Endothelial cell of hepatic sinusoid (primary cell): Measurements from ENCODE around the gene KIF17.
"Not testable (repeated sequence)": the region's sequence is repeated elsewhere in the genome, so short reads cannot be mapped to it uniquely, and the experiment has no call there.

Experiments
- in situ Hi-C: cut with HindIII; loops from 2 replicates; pipeline ENCODE4 v1.10.0; 2017; ENCODE audit warnings: low sequenced_read_pairs

Gene KIF17

DNA sequence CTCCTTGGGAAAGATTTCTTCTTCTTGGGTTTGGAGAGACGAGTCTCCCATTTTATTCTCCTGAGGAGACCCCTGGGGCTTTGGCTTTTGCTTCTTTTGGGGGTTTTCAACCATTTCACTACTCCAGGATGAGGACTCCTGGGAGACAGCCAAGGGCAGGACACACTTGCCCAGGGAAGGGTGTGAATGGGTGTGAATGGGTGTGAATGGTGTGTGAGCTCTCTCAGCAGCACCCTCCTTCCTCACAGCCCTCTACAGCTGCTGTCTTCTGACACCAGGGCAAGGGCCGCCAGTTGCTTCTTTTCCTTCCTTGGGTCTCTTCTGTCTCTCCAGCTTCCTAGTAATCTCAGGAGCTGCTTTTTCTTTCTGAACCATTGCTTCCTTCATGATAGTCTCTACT lies 24.2 kb downstream of the KIF17 start:
- in situ Hi-C loops: no loop called here

DNA sequence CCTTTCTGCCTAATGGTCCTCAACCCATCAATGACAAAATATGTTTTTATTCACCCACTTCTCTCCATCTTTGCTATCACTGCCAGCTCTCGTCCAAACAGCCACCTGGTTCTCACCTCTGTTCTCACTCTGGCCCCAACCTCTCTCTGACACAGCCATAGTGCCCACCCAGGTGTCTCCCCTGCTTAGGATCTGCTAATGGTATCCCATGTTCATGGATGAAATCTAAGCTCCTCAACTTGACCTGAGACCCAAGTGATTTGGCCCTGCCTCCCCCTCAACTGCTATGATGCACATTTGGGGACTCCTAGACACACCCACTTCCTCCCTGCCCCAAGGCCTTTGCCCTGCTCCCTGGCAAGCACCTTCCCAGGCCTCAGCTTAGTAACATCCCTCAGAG lies 25.9 kb downstream of the KIF17 start:
- in situ Hi-C loops: no loop called here

DNA sequence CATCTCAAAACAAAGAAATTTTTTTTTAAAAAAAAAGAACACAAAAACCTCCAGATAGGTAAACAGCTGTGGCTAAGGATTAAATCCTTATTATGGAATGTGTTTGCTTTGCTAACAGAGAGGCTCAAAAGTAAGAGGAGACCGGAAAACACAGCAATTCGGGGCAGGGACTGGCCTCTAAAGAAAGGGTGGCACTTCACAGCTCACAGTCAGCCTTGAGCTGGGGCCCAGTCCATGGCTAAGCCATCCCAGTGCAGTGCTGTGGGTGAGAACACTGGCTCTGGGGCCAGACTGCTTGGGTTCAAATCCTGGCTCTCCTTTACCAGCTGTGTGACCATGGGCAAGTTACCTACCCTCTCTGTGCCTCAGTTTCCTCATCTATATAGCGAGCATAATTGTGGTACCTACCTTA lies 28.2 kb downstream of the KIF17 start:
- in situ Hi-C loops: no loop called here

DNA sequence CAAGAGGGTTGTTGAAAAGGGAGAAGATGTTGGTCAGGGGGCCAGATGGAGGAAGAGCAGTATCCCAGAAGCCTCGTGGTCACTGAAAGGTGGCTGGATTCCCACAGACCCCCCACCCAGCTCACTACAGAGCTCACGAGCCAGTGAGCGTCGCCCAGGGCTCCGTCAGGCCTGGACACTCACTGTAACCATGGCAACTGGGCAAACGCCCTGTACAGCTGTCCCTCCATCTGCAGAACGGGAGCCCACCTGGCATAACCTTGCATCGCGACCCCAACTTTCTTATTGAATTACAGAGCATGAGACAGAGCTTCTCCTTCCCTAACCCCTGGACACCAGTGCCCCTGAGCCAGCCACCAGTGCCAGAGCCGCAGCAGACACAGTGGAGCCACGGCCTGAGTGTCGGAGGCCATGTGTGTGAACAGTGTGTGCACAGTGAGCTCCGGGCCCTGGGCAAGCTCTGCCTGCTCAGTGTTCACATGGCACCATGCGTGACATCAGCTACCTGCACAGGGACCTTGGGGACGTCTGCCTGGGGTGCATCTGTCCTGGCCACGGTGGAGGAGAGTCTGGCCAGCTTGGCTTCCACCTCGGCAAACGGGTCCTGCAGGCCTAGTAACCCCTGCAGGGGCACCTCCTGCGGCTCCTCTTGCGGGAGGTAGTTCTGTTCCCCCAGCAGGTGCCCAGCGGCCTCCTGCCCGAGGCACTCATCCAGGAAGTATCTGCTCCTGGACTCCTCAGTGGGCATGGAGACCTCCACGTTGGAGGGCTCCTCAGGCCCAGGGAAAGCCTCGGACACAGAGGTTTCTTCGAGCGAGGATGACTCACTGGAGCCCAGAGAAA lies 30.7 kb downstream of the KIF17 start:
- in situ Hi-C loops: no loop called here

DNA sequence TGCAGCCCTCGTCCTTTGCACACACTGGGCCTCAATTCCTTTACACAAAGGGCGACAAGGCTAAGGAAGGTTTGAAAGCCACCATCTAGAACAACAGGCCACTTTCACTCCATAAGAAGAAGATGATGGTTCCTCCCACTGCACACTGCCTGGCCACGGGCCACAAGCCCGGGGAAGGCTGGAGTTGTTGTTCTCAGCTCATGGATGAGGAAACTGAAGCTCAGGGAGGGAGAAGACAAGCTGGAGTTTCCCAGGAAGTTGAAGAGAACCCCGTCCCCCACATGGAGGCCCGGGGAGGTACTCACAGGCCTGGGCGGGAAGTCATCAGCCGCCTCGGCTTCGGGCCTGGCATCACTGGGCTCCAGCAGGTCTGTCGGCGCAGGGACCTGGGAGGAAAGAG lies 32.1 kb downstream of the KIF17 start:
- in situ Hi-C loops: no loop called here

DNA sequence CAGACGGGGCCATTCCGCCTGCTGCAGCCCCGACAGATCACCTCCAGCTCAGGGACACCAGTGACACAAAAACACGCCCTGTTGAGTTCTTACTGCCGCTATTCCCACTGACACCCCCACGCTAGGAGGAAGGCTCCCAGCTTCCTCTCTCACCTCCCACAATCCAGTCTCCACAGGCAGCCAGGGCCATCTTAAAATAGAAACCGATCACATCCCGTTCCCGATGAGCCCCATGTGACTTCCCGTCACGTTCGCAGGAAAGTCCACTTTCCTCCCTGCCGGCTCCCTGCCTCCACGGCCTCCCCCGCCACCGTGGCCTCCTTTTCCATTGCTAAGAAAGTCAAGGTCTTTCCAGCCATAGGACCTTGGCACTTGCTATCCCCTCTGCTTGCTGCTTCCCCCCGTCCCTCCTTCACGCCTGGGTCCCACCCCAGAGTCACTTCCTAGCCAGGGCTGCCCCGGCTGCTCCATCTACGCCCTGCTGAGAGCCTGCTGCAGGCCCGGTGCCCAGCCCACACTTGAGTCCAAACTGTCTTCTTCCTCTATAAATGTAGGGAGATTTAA lies 32.6 kb downstream of the KIF17 start:
- in situ Hi-C loops: no loop called here

DNA sequence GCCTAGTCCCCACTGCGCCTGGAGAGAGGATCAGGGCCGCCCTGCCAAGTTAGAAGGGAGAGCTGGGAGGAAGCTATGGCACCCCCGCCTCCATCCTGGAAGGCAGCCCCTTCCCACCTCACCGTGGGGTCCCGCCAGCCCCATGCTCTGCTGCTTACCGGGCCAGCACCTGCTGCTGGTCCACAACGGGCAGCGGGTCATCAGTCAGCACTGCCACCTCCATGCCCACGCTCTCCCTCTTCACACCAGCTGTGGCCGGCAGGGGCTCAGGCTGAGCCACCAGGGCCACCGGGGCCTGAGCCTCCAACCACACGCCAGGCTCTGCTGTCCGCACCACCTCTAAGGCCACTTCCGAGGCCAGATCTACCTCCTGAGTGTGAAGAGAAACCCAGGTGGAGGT lies 33.2 kb downstream of the KIF17 start:
- in situ Hi-C loops: no loop called here

DNA sequence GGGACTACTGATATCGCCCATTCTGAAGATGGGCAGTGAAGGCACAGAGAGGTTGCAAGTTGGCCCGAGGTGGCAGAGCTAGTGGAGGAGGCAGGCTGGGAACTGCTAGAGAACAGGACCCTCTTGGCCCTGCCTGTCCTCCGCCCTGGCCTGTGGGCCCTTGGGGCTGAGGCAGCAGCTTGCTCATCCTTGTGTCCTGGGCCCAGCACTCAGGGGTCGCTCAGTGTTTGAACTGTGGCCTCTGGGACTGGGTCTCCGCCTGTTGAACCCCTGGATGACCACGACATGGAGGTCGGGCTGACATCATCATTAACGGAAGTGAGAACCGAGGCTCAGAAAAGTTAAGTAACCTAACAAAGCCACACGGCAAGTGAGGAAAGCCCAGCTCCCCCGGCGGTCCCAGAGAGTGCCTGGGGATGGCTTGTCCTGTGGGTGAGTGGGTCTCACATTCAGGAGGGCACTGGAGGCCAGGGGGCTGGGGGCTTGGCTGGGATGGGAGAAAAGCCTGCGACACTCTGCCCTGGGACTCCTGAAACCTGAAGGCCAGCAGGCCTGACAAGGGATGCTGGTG lies 33.7 kb downstream of the KIF17 start:
- in situ Hi-C loops: no loop called here

DNA sequence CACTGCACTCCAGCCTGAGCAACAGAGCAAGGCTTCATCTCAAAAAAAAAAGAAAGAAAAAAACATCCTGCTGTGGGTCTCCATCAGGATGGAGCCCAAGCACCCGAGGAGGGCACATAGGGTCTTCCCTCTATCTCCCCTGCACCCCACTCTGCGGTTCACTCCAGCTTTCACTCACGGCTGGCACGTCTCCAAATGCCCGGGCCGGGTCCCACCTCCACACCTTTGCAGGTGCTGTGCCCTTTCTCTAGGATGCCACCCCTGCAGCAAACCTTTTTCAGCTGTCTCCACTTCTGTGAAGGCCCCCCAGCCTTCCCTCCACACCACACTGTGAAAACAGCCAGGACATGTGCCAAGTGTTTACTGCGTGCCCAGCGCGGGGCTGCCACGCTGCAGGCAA lies 34.2 kb downstream of the KIF17 start:
- in situ Hi-C loops: no loop called here

DNA sequence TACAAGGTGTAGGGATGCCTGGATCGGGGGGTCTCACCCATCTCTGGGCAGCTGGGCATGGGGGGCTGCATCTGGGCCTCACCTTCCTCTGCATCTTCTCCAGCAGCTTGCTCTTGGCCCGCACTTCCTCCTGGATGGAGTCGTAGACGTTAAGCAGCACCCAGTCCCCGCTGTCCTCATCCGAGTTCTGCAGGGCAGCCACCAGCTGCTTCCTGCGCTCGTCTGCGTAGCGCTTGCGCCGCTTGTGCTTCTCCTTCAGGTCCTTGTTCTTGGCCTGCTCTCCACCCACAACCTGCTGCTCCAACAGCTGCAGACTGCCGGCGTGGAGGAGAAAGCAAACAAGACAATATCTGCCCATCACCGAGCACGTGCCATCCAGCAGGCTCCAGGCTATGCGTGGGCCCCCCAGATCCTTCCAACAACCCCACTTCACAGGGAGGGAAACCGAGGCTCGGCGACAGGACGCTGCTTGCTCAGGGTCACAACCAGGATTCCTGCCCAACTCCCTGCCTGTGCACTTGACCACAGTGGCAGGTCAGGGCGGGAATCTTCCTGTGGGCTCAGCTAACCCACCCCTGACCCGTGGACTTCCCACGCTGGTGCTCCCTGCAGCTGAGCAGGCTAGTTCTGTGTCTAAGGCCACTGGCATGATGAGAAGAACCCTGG lies 35.1 kb downstream of the KIF17 start:
- in situ Hi-C loops: no loop called here

DNA sequence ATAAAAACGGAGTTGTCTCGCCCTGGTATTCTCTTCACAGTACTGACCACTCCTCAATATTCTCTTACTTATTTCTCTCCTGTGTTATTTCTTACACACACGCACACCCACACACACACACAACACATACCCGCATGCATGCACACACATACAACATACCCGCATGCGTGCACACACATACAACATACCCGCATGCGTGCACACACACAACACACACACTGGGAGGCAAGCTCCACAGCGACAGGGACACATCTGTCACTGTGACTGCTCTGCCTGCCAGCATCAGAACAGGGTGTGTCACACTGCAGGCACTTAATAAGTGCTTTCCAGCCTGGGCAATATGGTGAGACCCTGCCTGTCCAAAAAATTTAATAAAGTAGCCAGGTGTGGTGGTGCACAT lies 35.8 kb downstream of the KIF17 start:
- in situ Hi-C loops: no loop called here

DNA sequence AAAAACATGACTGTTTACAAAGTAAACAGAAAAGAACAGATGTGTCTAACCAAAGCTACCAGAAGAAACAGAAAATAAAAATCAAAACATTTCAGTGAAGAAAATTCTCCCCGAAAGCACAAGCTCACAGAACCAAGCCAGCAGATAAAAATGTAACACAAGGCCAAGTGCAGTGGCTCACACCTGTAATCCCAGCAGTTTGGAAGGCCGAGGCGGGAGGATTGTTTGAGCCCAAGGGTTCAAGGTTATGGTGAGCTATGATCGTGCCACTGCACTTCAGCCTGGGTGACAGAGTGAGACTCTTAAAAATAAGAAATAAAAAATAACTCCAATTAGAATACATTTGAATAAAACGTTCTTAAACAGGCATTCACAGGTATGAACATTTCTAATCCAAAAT lies 37.5 kb downstream of the KIF17 start:
- in situ Hi-C loops: no loop called here

DNA sequence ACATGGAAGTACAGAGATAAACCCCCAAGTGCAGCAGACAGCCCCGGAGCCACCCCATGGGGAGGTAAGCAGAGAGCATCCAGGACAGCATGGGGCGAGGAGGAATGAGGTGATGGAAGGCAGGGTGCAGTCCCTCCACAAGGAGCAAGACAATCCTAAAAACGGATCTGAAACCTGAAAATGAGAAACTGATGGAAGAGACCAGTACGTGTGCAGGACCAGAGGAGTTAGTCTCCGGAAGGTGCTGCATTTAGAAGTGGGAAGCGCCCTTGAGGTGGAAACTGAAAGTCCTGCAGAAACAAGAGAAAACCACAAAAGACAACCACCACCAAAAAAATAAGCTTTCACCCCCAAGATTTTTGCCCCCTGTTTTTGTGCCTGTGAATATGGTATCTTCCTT lies 39.2 kb downstream of the KIF17 start:
- in situ Hi-C loops: no loop called here

DNA sequence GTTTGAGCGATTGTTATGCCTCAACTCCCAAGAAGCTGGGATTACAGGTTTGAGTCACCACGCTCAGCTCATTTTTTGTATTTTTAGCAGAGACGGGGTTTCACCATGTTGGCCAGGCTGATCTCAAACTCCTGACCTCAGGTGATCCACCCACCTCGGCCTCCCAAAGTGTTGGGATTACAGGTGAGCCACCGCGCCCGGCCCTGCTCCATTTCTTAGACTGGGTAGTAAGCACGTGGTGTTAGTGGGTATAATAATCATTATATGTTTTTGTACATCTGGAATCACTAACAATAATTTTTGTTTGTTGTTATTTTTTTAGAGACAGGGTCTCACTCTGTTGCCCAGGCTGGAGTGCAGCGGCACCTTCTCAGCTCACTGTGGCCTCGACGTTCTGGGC lies 44.2 kb downstream of the KIF17 start:
- in situ Hi-C loops: not testable (repeated sequence)

DNA sequence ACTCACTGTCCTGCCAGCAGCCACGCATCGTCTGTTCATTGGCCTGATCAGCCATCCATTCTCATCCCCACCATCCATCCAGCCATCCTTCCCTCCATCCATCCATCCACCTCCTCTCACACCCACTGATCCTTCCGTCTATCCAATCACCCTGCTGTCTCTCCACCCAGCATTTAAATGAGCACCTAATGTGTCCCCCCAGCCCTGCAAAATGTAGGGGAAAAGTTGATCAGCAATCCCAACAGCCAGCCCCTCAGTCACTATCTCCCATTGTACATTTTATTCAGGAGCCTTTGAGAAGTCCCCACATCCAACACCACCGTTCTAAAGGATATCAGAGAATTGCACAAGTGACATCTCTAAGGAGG lies 45.6 kb downstream of the KIF17 start:
- in situ Hi-C loops: no loop called here

DNA sequence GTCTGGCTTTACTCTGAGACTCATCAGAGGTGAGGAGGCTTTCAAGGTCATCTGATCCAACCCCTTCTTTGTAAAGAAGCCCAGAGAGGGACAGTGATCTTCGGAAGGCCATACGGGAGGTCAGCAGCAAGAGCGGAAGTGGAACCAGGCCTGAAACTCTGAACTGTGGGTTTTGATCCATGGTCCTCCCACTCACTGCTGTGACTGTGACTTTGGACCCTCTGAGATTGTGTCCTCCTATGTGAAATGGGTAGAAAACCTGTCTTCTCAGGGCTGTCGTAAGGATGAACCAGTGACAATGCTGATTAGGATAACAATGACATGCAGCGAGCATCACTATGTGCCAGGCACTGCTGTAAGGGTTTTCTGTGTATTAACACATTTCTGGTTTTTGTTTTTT lies 46.9 kb downstream of the KIF17 start:
- in situ Hi-C loops: no loop called here

DNA sequence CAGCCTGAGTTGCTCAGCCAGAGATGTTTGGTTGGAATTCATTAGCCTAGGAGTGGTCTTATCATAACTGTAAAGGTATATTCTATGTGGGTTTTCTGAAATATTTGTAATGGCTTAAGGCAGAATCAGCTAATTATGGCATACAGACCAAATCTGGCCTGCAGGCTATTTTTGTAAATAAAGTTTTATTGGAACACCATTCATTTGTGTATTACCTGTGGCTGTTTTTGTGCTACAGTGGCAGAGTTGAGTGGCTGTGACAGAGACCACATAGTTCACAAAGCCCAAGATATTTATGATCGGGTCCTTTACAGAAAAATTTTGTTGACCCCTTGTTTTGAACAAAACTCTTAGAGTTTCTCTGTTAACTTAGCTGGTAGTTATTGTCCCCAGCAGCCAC lies 49.2 kb downstream of the KIF17 start:
- in situ Hi-C loops: no loop called here

DNA sequence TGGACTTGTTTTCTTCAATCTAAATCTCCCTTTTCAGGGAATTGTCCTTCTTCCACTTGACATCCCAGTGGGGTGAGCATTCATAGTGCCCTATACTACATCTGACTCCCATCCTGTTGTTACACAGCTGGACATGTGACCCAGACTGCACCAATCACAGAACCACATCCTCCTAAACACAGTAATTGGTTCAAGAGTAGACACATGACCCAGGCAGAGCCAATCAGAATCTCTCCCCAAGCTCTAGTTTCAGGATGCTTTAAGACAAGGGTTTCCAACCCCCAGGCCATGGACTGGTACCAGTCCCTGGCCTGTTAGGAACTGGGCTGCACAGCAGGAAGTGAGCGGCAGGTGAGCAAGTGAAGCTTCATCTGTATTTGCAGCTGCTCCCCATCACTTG lies 51.0 kb downstream of the KIF17 start:
- in situ Hi-C loops: no loop called here

DNA sequence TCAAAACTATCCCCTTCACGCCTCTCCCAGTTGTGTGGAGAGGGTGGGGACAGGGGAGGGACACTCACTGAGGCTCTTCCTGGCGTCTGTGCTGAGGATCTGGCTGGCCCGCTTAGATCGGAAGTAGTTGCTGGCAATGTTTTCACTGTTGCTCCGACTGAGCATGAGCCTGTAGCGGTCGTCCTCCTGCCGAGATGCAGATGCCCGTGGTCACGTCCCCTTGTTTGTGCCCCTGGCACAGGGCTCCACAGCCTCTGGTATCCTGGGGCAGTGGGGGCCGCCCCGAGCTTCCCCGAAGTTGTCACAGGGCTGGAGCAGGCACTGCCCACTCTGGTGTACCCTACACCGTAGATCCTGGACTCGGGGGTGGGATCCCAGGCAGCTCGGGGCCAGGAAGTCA lies 51.7 kb downstream of the KIF17 start:
- in situ Hi-C loops: no loop called here

DNA sequence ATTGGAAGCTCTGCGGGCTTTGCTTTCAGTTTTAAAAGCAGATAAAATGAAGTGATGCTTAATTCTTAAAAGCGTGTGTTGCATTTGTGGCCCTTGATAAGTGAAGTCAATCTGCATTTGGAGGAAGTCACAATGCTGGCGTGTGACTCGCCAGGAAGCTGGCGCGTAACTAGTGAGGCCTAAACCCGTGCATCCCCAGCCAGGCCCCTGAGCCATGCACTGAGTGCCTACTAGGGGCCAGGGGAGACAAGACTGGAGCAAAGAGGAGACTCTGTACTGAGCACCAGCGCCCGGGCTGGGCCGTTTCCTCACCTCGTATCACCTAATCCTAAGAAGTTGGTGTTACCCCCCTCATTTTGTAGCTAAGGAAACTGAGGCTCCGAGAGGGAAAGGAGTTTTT lies 52.1 kb downstream of the KIF17 start:
- in situ Hi-C loops: no loop called here

DNA sequence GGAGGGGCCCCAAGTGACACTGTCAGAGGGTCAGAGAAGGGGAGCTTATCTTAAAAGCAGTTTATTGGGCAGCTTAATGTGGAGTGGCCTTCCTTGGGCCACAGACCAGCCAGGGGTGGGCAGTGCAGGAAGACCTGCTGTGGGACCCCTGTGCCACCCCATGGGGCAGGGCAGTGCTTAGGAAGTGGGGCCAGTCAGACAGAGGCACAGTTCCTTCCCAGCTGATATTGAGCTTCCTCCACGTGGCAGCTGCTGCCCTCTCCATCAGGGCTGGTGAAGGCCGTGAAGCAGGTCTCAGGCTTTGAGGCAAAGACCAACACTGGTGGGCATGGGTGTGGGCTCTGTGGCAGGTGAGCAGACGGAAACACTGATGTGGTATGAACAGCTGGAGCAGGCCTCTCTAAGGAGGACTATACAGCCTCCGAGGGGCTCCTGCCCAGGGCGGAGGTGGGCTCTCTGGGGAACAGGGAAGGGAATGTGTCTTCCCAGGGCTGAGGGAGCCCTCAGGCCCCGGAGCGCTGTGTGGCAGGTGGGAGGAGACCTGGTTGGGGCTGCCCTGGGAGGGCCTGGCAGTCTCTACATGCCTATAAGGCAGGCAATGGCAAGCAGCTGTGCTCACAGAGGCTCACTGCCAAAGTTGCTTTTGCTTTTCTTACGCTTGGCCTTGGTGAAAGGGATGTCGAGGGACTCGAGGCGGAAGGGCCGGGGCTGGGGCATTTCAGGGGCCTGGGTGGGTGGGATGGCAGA lies 53.7 kb downstream of the KIF17 start:
- in situ Hi-C loops: no loop called here
